K562 (cell line): ENCODE measurements around the gene IKZF4. TPM values are rescaled to one million over a fixed set of nuclear protein-coding genes. Genes with fewer than 3 reads are reported as not detected.
A peak's percentile ranks its signal among the peaks of the same experiment; 100 is the strongest.

Source experiments
- ATAC-seq: fragments of 200-7000 bp; cut with Tn5 transposase; 3 replicates; pipeline ENCODE4 v1.9.1; 2020; ENCODE audit warnings: moderate library complexity
- BruUV-seq: library from RNA; stranded (reverse); fragments of 400-500 nt; replicated peaks from 2 replicates; lab custom pipeline; 2021; lab: Mats Ljungman, UMichigan
- CTCF ChIA-PET: fragments of 300-600 bp; formaldehyde crosslinking; extraction: SDS; loops from one replicate; lab custom pipeline; 2021; ENCODE audit warnings: low intra/inter-chr PET ratio; lab: Yijun Ruan, JAX
- POLR2A ChIA-PET: fragments of 300-600, 350-650 bp; sonication (Branson Sonifier 250); formaldehyde crosslinking; extraction: SDS; loops from one replicate; lab custom pipeline; 2021; ENCODE audit warnings: antibody characterized with exemption, inconsistent platforms; lab: Yijun Ruan, JAX
- DNase-seq, 4 experiments: peaks; one replicate each; pipeline versions ENCODE4 v3.0.0 to v3.0.0-alpha.2; 2011 to 2018; ENCODE audit warnings: low spot score in 3 of 4, mixed read lengths in 3 of 4; ENCODE audit errors: extremely low read depth in 1 of 4
- FAIRE-seq: peaks from 2 replicates; lab custom pipeline; 2011; peaks lifted over from hg19 to GRCh38; lab: Jason Lieb, UNC
- H2AFZ ChIP-seq: 2 replicates; pipeline ENCODE4 v1.6.0; 2011; ENCODE audit warnings: low read depth, low read length, control low read depth, inconsistent platforms
- H3K27ac ChIP-seq: fragments of 200-600 bp; 3 replicates; pipeline ENCODE4 v1.8.0; 2011; ENCODE audit warnings: low read depth, mild to moderate bottlenecking, control low read depth, inconsistent platforms, low read length, moderate library complexity, mixed read lengths; ENCODE audit errors: extremely low read depth
- H3K27me3 ChIP-seq, 2 experiments: fragments of 300-600 bp in 1 of 2; 2 replicates in 1 of 2; 3 replicates in 1 of 2; pipeline versions ENCODE4 v1.6.0 to v1.8.0; 2011; ENCODE audit warnings: inconsistent platforms in 2 of 2, low read length in 2 of 2, mild to moderate bottlenecking in 1 of 2, mixed read lengths in 1 of 2, moderate library complexity in 1 of 2; ENCODE audit not compliant: control insufficient read depth in 2 of 2, insufficient read depth in 2 of 2
- H3K36me3 ChIP-seq: fragments of 300-600 bp; 3 replicates; pipeline ENCODE4 v1.8.0; 2011; ENCODE audit warnings: mild to moderate bottlenecking, low read length, inconsistent platforms; ENCODE audit not compliant: control insufficient read depth, insufficient read depth
- H3K4me1 ChIP-seq, 2 experiments: fragments of 200-600 bp in 1 of 2; replicated peaks in 1 of 2; 2 replicates in 1 of 2; 3 replicates in 1 of 2; pipeline versions ENCODE4 v1.5.1 to v1.8.0; 2011; ENCODE audit warnings: inconsistent platforms in 2 of 2, low read length in 2 of 2, mild to moderate bottlenecking in 1 of 2, mixed read lengths in 1 of 2, moderate library complexity in 1 of 2; ENCODE audit not compliant: control insufficient read depth in 2 of 2, insufficient read depth in 2 of 2
- H3K4me2 ChIP-seq: 2 replicates; pipeline ENCODE4 v1.6.1; 2011; ENCODE audit warnings: low read length, control low read depth, inconsistent platforms, mixed read lengths; ENCODE audit not compliant: insufficient read depth
- H3K4me3 ChIP-seq: fragments of 200-600 bp; sonication (generic), shearing (Covaris generic); 2 replicates; pipeline ENCODE4 v1.5.1; 2016; ENCODE audit warnings: control low read depth, inconsistent platforms
- H3K79me2 ChIP-seq: fragments of 200-600 bp; 3 replicates; pipeline ENCODE4 v1.8.0; 2011; ENCODE audit warnings: low read length, inconsistent platforms; ENCODE audit not compliant: control insufficient read depth, insufficient read depth
- H3K9ac ChIP-seq, 2 experiments: 2 replicates each; pipeline versions ENCODE4 v1.6.0 to v1.6.1; 2011; ENCODE audit warnings: low read depth in 2 of 2, low read length in 2 of 2, control low read depth in 1 of 2, inconsistent platforms in 1 of 2, mild to moderate bottlenecking in 1 of 2, mixed read lengths in 1 of 2; ENCODE audit not compliant: insufficient read depth in 1 of 2
- H3K9me1 ChIP-seq: one replicate; pipeline ENCODE4 v1.6.0; 2011; ENCODE audit warnings: inconsistent platforms, mild to moderate bottlenecking, low read length, moderate library complexity; ENCODE audit not compliant: control insufficient read depth, insufficient read depth
- H3K9me3 ChIP-seq: replicated peaks from 2 replicates; pipeline ENCODE4 v1.5.1; 2011; ENCODE audit warnings: low read depth, low read length, inconsistent platforms; ENCODE audit not compliant: control insufficient read depth, insufficient read depth
- H4K20me1 ChIP-seq: replicated peaks from 2 replicates; pipeline ENCODE4 v1.6.1; 2011; ENCODE audit warnings: low read length, inconsistent platforms, mixed read lengths; ENCODE audit not compliant: control insufficient read depth, insufficient read depth
- ASH1L ChIP-seq: fragments of 450-650 bp; IDR thresholded peaks from 2 replicates; pipeline ENCODE4 v1.6.1; 2018; ENCODE audit warnings: borderline replicate concordance, mild to moderate bottlenecking, low read depth; ENCODE audit not compliant: partially characterized antibody
- ATF7 ChIP-seq: fragments of 450-650 bp; IDR thresholded peaks from 2 replicates; pipeline ENCODE4 v1.7.1; 2014; ENCODE audit warnings: mild to moderate bottlenecking, moderate library complexity
- BRF1 ChIP-seq: IDR thresholded peaks from 3 replicates; pipeline ENCODE4 v1.6.1; 2011; ENCODE audit warnings: borderline replicate concordance, mild to moderate bottlenecking; ENCODE audit not compliant: insufficient read length; ENCODE audit errors: extremely low read depth
- CREB1 ChIP-seq, 2 experiments: sonication (generic) in 1 of 2; formaldehyde crosslinking in 1 of 2; IDR thresholded peaks; 2 replicates each; pipeline versions ENCODE4 v1.6.1 to v1.8.0; 2012 to 2022; ENCODE audit warnings: inconsistent platforms in 1 of 2, mild to moderate bottlenecking in 1 of 2, missing genetic modification reagents in 1 of 2, moderate library complexity in 1 of 2
- CREBBP ChIP-seq: IDR thresholded peaks from one replicate; pipeline ENCODE4 v1.6.1; 2012; ENCODE audit warnings: low read depth, mild to moderate bottlenecking, control low read depth, inconsistent platforms, low read length
- MTA3 ChIP-seq: fragments of 450-650 bp; formaldehyde crosslinking; IDR thresholded peaks from 2 replicates; pipeline ENCODE4 v1.6.1; 2017; ENCODE audit warnings: mild to moderate bottlenecking, borderline replicate concordance
- RBBP5 ChIP-seq: fragments of 200-600 bp; sonication (generic); IDR thresholded peaks from 2 replicates; pipeline ENCODE4 v1.6.1; 2012; ENCODE audit warnings: borderline replicate concordance, mild to moderate bottlenecking, low read length, control low read depth, inconsistent platforms; ENCODE audit not compliant: insufficient read depth, poor library complexity, severe bottlenecking
- ZNF695 ChIP-seq: fragments of 450-650 bp; formaldehyde crosslinking; IDR thresholded peaks from 2 replicates; pipeline ENCODE4 v1.4.0; 2020; ENCODE audit warnings: mild to moderate bottlenecking, moderate library complexity
- WGBS: fragments of 100-300 bp; shearing (Covaris generic); methylation state at CpG from one replicate; pipeline ENCODE4 v1.1.6; 2016; ENCODE audit warnings: low coverage, mixed read lengths; ENCODE audit not compliant: insufficient coverage; ENCODE audit errors: missing lambda C conversion rate; 5-methylcytosine and 5-hydroxymethylcytosine counted together
- in situ Hi-C: fragments of 300-500 bp; cut with MboI; formaldehyde crosslinking; loops from 4 replicates; pipeline ENCODE4 v1.15.0; 2018; ENCODE audit warnings: inconsistent platforms, mixed read lengths
- intact Hi-C: fragments of 100-400 bp; cut with micrococcal nuclease; formaldehyde crosslinking; loops from 2 replicates; pipeline ENCODE4 v1.14.2; 2022
- polyA plus RNA-seq, 8 experiments: library from polyadenylated mRNA; depleted of rRNA in 4 of 8; stranded (reverse) in 5 of 8; unstranded in 3 of 8; fragments of >200 nt; fragmentation: Nextera tagmentation in 2 of 8; fragmentation: Illumina TruSeq in 1 of 8; extraction: Ambion mirVana in 2 of 8; extraction: Trizol in 1 of 8; gene quantifications; 2 replicates each; pipeline versions ENCODE4 v1.2.1 to v1.2.3, GENCODE V29; 2011 to 2014; ENCODE audit warnings: inconsistent platforms in 1 of 8, missing spikeins in 1 of 8
- total RNA-seq, 7 experiments: library from RNA; depleted of rRNA in 6 of 7; stranded (reverse); fragments of >200 nt in 6 of 7; fragmentation: Illumina TruSeq in 2 of 7; extraction: Trizol in 2 of 7; gene quantifications; 2 replicates each; pipeline versions ENCODE4 v1.2.1 to v1.2.3, GENCODE V29; 2011 to 2021; ENCODE audit warnings: low replicate concordance in 1 of 7
- TF ChIP-seq, protein P1 (sequence below): fragments of 450-650 bp; IDR thresholded peaks from 2 replicates; pipeline ENCODE4 v1.6.1; 2018; ENCODE audit not compliant: partially characterized antibody
- TF ChIP-seq, protein P2 (sequence below): fragments of 450-650 bp; formaldehyde crosslinking; IDR thresholded peaks from 2 replicates; pipeline ENCODE4 v1.4.0; 2022; ENCODE audit warnings: missing genetic modification characterization

IKZF4 gene
- total and polyA plus RNA-seq, 9 of the 15 experiments (the other 6 are each of a cell fraction or from before 2014, with no cell fraction given), result 1.9 to 16.3 (median 3.6) TPM

DNA sequence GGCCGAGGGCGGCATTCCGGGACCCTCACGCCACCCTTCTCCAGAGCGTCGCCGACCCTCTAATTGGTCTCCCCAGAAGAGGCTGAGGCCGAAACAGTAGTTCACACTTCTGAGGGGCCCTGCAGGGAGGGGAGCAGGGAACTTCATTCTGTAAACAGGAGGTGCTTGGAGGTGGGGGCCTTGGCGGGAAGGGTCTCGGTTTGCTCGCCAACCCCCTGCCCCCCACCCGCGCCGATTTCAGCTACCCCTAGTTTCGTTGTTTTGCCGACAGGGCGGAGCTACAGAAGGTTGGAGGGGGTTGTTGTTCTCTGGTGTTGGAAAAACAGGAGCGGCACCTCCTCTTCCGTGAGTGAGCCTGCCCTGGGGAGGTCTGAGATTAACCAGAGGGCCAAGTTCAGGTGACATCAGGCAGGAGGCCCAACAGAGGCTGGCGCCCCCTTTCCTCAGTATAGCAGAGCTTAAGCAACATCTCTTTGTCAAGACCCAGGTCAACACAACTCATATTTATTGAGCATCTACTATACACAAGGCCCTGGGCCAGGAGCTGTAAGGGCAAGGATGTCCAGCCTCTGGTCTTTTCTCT lies 59.8 kb downstream of the IKZF4 start:
- no peak for FAIRE-seq
- H3K36me3 ChIP-seq, result no peaks in the 10 kb centered on the region
- peak overlapping the region; percentile 89 for H3K4me2 ChIP-seq
- H3K79me2 ChIP-seq, result no peaks in the 10 kb centered on the region
- peak overlapping the region; percentile 84 for H2AFZ ChIP-seq
- H3K27me3 ChIP-seq, result no peaks in the 10 kb centered on the region; a peak in 1 of 5 replicates
- no peaks in the 10 kb centered on the region for H3K9me1 ChIP-seq
- H4K20me1 ChIP-seq, result no peaks in the 10 kb centered on the region
- intact Hi-C loops (no loop called here), in situ Hi-C loops (no loop called here)
- peaks cover 34 to 40% of the 10 kb centered on the region in 2 experiments for H3K4me1 ChIP-seq
- H3K4me3 ChIP-seq, result peak overlapping the region; percentile 51
- no peaks in the 10 kb centered on the region for H3K9me3 ChIP-seq
- DNase-seq, result peak; percentile 16 to 45 (median 38)
- BruUV-seq, result no TSS peak
- CTCF ChIA-PET, result no interaction called here
- WGBS, result 24% methylated on average over 11 of the region's 20 CpGs
- no peak overlapping the region for H3K27ac ChIP-seq
- H3K9ac ChIP-seq, result peak overlapping the region; percentile 48 to 90; a peak in 3 of 4 replicates
- POLR2A ChIA-PET, result interaction anchor here (1.0 to 1.8 kb wide), 4 partner anchors 13 to 78 kb away, joined by 3 to 10 read pairs (median 4); partner anchors contain the start of genes MYL6 and PA2G4
- peak; percentile 7 for ATAC-seq
- no peak for TF ChIP-seq CREB1 (IDR thresholded peaks at IDR 0.05)
- no peak for TF ChIP-seq CREB1 (CRISPR knock-in tag; IDR thresholded peaks at IDR 0.05)
- TF ChIP-seq ATF7, result 0 out of 2 replicates have a peak, but pooled peaks have one; percentile 12
- TF ChIP-seq BRF1, result no peak
- TF ChIP-seq ASH1L, result no peak
- TF ChIP-seq RBBP5, result no peak
- TF ChIP-seq CREBBP, result no peak
- TF ChIP-seq MTA3, result no peak
- TF ChIP-seq, protein P1, sequence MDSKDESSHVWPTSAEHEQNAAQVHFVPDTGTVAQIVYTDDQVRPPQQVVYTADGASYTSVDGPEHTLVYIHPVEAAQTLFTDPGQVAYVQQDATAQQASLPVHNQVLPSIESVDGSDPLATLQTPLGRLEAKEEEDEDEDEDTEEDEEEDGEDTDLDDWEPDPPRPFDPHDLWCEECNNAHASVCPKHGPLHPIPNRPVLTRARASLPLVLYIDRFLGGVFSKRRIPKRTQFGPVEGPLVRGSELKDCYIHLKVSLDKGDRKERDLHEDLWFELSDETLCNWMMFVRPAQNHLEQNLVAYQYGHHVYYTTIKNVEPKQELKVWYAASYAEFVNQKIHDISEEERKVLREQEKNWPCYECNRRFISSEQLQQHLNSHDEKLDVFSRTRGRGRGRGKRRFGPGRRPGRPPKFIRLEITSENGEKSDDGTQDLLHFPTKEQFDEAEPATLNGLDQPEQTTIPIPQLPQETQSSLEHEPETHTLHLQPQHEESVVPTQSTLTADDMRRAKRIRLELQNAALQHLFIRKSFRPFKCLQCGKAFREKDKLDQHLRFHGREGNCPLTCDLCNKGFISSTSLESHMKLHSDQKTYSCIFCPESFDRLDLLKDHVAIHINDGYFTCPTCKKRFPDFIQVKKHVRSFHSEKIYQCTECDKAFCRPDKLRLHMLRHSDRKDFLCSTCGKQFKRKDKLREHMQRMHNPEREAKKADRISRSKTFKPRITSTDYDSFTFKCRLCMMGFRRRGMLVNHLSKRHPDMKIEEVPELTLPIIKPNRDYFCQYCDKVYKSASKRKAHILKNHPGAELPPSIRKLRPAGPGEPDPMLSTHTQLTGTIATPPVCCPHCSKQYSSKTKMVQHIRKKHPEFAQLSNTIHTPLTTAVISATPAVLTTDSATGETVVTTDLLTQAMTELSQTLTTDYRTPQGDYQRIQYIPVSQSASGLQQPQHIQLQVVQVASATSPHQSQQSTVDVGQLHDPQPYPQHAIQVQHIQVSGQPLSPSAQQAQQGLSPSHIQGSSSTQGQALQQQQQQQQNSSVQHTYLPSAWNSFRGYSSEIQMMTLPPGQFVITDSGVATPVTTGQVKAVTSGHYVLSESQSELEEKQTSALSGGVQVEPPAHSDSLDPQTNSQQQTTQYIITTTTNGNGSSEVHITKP, result peak; percentile 85
- TF ChIP-seq, protein P2, sequence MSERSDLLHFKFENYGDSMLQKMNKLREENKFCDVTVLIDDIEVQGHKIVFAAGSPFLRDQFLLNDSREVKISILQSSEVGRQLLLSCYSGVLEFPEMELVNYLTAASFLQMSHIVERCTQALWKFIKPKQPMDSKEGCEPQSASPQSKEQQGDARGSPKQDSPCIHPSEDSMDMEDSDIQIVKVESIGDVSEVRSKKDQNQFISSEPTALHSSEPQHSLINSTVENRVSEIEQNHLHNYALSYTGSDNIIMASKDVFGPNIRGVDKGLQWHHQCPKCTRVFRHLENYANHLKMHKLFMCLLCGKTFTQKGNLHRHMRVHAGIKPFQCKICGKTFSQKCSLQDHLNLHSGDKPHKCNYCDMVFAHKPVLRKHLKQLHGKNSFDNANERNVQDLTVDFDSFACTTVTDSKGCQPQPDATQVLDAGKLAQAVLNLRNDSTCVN (CRISPR knock-in tag), result no peak
- no peak for TF ChIP-seq ZNF695 (CRISPR knock-in tag)
